Diencephalon (tissue), 1 donor: ENCODE measurements around the gene GCDH. TPM values are rescaled to one million over a fixed set of nuclear protein-coding genes. Genes with fewer than 3 reads are reported as not detected.

Experiments
- small RNA-seq: library from RNA; depleted of rRNA; stranded (forward); fragments of <200 nt; gene quantifications from one replicate; pipeline ENCODE3, GENCODE V24; 2014
- total RNA-seq: library from RNA; depleted of rRNA; stranded (reverse); fragments of >200 nt; gene quantifications from one replicate; pipeline ENCODE4 v1.2.3, GENCODE V29; 2014

Gene GCDH
- total RNA-seq = 21.9 TPM

DNA sequence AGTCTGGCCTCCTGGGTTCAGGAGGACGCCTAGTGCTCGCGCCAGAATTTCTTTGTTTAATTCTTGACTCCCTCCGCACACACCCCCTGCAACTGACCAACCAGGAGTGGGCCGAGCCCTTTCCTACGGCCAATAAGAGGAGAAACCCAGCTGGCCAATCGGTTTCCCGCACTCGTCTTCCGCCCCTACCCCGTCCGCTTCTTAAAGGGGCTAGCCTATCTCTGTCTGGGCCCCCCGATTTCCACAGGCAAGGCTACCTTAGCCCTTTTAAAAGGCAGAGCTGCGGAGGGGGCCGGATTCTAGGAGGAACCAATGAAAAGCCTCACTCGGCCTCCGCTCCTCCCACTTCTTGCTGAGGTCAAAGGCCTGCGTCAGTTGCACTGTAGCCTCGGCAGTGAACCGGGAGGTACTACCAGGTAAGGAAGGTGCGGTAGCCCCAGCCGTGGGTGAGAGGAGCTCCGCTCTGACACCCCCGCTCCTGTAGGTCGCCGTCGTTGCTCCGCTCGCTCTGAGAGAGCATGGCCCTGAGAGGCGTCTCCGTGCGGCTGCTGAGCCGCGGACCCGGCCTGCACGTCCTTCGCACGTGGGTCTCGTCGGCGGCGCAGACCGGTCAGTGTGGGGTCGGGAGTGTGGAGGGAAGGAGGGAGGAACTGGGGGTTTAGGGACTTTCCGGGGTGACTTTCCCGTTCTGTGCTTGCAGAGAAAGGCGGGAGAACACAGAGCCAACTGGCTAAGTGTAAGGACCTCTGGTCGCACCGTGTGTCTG is at the start of gene GCDH:
Gene GCDH, plus strand, starts transcription at position 374 of the 766 bp plus-strand sequence. Its CDS starts 145 bp downstream, at position 519.

DNA sequence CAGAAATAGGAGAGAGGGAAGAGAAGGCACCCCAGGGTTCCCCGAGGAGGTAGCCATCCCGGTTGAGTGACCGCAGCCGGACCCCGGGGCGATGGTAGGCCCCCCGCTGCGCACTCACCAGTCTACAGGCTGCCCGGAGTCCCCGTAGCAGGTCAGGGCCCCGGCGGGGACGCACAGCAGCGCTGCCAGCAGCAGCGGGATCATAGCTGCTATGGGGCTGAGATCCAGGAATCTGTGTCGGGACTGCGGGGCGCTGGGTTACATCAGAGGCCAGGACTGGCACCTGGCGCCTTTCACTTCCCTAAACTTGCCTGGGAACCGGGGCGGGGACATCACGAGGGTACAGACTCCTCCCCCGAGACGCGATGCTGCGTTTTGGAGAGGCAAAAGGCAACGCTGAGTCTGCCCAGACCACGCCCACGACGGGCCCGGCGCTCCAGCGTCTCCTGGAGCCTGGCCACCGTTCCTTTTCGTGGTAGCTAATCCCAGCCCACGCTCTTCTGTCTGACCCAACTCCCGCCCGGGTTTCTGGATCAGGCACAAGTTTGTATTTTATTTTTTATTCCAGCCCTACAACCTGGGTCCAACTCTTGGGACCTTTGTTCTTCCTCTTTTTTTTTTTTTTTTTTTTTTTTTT is 9.7 kb upstream of the GCDH start, which contains the start of gene DNASE2:
Gene DNASE2, minus strand, starts transcription at position 278 of the 637 bp plus-strand sequence. Its CDS starts 74 bp downstream, at position 204.

DNA sequence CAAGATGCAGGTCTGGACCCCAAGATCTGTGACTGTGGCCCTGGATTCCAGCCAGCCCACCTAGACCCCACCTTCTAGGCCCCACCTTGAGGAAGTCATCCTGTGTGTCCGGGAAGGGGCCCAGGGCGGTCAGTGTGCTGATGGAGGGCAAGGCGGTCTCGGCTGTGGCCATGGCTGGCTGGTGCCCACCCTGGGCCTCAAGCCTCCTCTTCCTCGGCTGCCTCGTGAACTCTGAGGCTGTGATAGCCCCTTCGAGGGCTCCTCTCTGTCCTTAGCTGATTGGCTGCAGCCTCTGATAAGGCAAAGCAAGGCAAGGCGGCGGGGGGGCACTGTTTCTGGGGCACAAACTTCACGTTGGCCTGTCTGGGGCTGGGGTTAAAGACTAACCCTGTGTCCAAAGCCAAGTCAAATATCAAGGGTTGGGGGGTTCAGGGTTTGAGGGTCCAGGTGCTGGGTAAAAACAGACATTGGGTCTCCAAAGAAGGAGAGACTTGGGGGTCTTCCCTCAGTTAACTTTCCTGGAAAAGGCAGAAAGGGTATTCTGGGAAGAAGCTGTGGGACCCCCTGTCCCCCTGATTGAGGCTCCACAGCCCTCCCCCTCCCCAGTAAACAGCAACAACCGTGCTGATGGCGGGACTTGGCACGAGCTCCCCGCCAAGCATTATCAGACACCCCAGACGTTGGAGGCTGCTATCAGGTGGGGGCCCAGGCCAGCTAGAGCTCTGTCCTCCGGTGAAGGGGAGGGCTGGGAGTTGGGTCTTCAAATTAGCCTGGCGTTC is 3.8 kb upstream of the GCDH start, which contains the start of gene KLF1:
Gene KLF1, minus strand, starts transcription at position 233 of the 779 bp plus-strand sequence. Its CDS starts 61 bp downstream, at position 172.

DNA sequence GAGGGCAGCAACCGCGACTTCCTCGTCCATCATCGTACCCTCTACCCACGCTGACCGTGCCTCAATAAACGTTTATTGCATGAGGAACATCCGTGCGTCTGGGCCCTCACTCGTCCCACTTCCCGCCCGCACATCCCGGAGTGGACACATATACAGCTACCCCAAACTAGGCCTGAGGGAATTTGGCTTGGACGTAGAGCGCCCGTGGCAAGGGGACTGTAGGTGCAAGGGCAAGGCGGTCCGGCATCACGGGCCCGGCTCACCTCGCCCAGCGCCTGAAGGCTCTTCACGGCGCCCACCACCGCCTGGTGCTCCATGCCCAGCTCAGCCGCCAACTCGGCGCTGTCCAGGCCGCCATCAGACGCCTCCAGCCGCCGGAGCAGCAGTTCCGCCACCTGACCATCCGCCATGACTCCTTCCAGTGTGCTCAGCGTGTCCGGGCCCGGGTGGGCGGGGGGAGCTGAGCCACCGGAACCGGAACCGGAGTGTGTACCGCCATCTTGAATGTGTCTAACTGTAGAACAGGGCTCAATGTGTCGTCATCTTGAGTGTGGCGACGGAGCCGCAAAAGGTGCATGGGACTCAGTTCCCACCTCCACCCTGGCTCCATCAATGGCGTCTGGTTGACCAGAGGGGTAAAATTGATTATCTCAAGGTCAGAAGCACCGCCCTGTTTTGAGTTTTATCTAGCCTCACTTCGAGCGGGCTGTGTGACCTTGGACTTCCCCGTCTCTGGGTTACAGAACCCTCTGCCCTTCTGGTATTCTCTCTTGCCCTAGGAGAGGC is 42.5 kb downstream of the GCDH start, which contains the start of gene FARSA:
Gene FARSA, minus strand, starts transcription at position 425 of the 786 bp plus-strand sequence. Its CDS starts 15 bp downstream, at position 410.

DNA sequence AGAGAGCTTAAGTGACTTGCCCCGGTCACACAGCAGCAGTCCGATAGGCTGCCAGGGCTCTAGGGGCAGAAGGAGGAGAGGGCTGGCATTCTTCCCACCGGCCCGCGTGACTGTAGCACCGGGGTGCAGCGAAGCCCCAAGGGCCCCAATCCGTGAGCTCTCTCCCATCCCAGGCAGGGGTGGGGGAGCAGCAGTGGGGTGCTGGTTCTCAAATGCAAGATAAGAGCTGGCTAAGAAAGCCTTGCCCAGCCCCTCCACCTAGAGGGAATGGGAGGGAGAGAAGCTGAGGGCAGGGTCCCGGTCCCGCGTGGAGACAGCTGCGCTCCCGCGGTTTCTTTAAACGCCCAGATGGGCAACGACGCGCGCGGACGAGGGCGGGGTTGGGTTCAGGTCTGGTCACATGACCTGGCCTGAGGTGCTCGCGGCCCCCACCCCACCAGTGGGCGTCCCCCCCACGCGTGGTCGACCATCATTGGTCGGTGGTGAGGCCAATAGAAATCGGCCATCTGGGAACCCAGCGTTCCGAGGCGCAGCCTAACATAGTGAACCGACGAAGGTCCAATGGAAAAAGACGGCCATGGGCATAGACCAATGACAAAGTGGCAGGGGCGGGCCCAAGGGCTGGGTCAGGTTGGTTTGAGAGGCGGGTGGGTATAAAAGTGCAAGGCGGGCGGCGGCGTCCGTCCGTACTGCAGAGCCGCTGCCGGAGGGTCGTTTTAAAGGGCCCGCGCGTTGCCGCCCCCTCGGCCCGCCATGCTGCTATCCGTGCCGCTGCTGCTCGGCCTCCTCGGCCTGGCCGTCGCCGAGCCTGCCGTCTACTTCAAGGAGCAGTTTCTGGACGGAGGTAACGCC is 47.2 kb downstream of the GCDH start, which contains the start of gene CALR:
Gene CALR, plus strand, starts transcription at position 683 of the 852 bp plus-strand sequence. Its CDS starts 71 bp downstream, at position 754.

DNA sequence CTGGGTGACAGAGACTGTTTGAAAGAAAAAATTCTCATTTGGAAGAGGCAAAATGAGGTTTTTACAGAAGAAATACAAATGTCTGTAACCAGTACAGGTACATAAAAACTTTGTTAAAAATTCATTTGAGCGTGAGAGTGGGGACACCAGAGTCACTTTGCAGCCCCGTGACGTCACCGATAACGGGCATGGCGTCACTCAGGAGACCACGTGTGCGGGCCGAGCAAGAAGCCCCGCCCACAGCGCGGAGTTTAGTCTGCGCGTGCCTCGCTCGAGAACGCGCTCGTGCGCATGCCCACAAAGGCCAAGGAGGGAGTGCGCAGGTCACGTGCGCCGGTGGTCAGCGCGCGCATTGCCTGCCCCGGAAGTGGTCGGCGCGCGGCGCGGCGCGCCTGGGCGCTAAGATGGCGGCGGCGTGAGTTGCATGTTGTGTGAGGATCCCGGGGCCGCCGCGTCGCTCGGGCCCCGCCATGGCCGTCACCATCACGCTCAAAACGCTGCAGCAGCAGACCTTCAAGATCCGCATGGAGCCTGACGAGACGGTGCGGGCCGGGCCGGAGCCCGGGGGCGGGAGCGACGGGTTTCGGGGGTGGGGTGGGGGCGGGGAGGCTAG is 54.6 kb downstream of the GCDH start, which contains the start of gene RAD23A:
Gene RAD23A, plus strand, starts transcription at position 384 of the 613 bp plus-strand sequence. Its CDS starts 87 bp downstream, at position 471.

Small RNAs within 50 kb of the gene (small RNA-seq; reads per million reads assigned to genes)
- 0.69 reads per million, percentile 67 among the genes with 10 or more reads in this experiment for gene MIR5695
- 0.13 reads per million for gene MIR6515
- gene MIR6794 = 0.08 reads per million

Other genes with a start within 250 kb of the GCDH start
- gene MAN2B1, start 224.4 kb upstream of the GCDH start, total RNA-seq = 18.5 TPM
- 12.9 TPM for gene WDR83, start 224.4 kb upstream of the GCDH start, total RNA-seq
- gene DHPS, start 209.3 kb upstream of the GCDH start, total RNA-seq = 63.2 TPM
- gene GNG14, start 203.2 kb upstream of the GCDH start, total RNA-seq = not detected
- 13.6 TPM for gene FBXW9, start 194.5 kb upstream of the GCDH start, total RNA-seq
- gene TNPO2, start 167.2 kb upstream of the GCDH start, total RNA-seq = 137 TPM
- 123 TPM for gene TRIR, start 156.5 kb upstream of the GCDH start, total RNA-seq
- 71.5 TPM for gene GET3, start 153.7 kb upstream of the GCDH start, total RNA-seq
- gene BEST2, start 139.4 kb upstream of the GCDH start, total RNA-seq = not detected
- 22.6 TPM for gene HOOK2, start 115.6 kb upstream of the GCDH start, total RNA-seq
- gene JUNB, start 99.7 kb upstream of the GCDH start, total RNA-seq = 21.7 TPM
- gene PRDX2, start 89.4 kb upstream of the GCDH start, total RNA-seq = 290 TPM
- gene THSD8, start 89.1 kb upstream of the GCDH start, total RNA-seq = not detected
- 11.3 TPM for gene RNASEH2A, start 84.6 kb upstream of the GCDH start, total RNA-seq
- gene RTBDN, start 56.6 kb upstream of the GCDH start, total RNA-seq = 1.8 TPM
- gene MAST1, start 52.6 kb upstream of the GCDH start, total RNA-seq = 71.0 TPM
- gene DNASE2, start 9.7 kb upstream of the GCDH start, total RNA-seq = 7.8 TPM
- 0.69 TPM for gene KLF1, start 4.0 kb upstream of the GCDH start, total RNA-seq
- not detected for gene SYCE2, start 28.1 kb downstream of the GCDH start, total RNA-seq
- gene FARSA, start 42.6 kb downstream of the GCDH start, total RNA-seq = 64.8 TPM
- 382 TPM for gene CALR, start 47.4 kb downstream of the GCDH start, total RNA-seq
- 33.2 TPM for gene RAD23A, start 54.7 kb downstream of the GCDH start, total RNA-seq
- 19.6 TPM for gene GADD45GIP1, start 66.1 kb downstream of the GCDH start, total RNA-seq
- not detected for gene DAND5, start 78.4 kb downstream of the GCDH start, total RNA-seq
- 27.9 TPM for gene NFIX, start 104.3 kb downstream of the GCDH start, total RNA-seq
- gene LYL1, start 211.7 kb downstream of the GCDH start, total RNA-seq = 3.9 TPM
- 17.3 TPM for gene TRMT1, start 225.6 kb downstream of the GCDH start, total RNA-seq
- gene NACC1, start 227.1 kb downstream of the GCDH start, total RNA-seq = 22.1 TPM